Fibroblast of the aortic adventitia (primary cell): ENCODE data around the gene TNRC6C. TPM values are rescaled to one million over a fixed set of nuclear protein-coding genes. Genes with fewer than 3 reads are reported as not detected.

Experiments
- DNase-seq: peaks from one replicate; pipeline ENCODE4 v3.0.0-alpha.2; 2010; ENCODE audit warnings: low read depth
- H3K4me3 ChIP-seq: 2 replicates; pipeline ENCODE4 v1.5.1; 2011; ENCODE audit warnings: low read depth, mild to moderate bottlenecking, control low read depth, low read length, moderate library complexity
- total RNA-seq: library from RNA; depleted of rRNA; stranded (reverse); fragments of >200 nt; gene quantifications from 2 replicates; pipeline ENCODE4 v1.2.3, GENCODE V29; 2012; ENCODE audit warnings: low replicate concordance
- TF ChIP-seq, protein P1 (sequence below): IDR thresholded peaks from 2 replicates; pipeline ENCODE4 v1.5.1; 2011; ENCODE audit warnings: mild to moderate bottlenecking, low read length, control low read depth, inconsistent platforms; ENCODE audit not compliant: insufficient read depth

TNRC6C gene
- total RNA-seq, 1 donor: 10.3 TPM

DNA sequence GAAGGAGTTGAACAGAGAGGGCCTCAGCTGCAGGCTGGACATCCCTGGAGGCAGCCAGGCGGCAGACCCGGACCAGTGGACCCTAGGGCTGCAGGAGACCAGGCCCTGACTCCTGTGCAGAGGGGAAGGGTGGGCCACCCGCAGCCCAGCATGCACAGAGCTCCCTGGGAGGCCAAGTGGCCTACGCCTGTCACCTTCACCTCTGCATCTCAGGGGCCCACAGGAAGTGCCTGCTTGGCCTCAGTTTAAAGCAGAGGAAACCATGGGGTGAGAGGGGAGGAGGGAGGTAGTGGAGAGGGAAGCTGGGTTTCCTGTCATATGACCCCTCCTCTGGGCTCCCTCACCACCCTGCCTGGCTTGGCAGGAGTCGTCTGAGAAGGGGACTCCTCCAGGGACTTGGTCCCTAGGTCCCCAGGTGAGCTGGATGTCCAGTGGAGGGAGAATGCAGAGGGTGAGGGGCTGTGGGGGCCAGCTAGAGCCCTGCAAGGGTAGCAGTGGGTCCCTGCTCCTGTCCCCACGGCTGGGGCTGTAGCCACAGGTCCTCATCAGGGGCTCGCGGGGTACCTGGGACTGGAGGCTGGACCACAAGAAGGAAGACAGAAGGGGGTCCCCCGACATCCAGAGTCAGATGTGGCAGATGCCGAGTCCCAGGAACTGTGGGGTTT lies 172.1 kb downstream of the TNRC6C start, which contains the start of gene TMC8:
Gene TMC8, plus strand, starts transcription at position 335 of the 665 bp plus-strand sequence. CDS start 818 bp downstream, outside the sequence.
- DNase-seq: no peak
- no peak within 1 kb of the TSS for H3K4me3 ChIP-seq
- TF ChIP-seq, protein P1, sequence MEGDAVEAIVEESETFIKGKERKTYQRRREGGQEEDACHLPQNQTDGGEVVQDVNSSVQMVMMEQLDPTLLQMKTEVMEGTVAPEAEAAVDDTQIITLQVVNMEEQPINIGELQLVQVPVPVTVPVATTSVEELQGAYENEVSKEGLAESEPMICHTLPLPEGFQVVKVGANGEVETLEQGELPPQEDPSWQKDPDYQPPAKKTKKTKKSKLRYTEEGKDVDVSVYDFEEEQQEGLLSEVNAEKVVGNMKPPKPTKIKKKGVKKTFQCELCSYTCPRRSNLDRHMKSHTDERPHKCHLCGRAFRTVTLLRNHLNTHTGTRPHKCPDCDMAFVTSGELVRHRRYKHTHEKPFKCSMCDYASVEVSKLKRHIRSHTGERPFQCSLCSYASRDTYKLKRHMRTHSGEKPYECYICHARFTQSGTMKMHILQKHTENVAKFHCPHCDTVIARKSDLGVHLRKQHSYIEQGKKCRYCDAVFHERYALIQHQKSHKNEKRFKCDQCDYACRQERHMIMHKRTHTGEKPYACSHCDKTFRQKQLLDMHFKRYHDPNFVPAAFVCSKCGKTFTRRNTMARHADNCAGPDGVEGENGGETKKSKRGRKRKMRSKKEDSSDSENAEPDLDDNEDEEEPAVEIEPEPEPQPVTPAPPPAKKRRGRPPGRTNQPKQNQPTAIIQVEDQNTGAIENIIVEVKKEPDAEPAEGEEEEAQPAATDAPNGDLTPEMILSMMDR: no peak

DNA sequence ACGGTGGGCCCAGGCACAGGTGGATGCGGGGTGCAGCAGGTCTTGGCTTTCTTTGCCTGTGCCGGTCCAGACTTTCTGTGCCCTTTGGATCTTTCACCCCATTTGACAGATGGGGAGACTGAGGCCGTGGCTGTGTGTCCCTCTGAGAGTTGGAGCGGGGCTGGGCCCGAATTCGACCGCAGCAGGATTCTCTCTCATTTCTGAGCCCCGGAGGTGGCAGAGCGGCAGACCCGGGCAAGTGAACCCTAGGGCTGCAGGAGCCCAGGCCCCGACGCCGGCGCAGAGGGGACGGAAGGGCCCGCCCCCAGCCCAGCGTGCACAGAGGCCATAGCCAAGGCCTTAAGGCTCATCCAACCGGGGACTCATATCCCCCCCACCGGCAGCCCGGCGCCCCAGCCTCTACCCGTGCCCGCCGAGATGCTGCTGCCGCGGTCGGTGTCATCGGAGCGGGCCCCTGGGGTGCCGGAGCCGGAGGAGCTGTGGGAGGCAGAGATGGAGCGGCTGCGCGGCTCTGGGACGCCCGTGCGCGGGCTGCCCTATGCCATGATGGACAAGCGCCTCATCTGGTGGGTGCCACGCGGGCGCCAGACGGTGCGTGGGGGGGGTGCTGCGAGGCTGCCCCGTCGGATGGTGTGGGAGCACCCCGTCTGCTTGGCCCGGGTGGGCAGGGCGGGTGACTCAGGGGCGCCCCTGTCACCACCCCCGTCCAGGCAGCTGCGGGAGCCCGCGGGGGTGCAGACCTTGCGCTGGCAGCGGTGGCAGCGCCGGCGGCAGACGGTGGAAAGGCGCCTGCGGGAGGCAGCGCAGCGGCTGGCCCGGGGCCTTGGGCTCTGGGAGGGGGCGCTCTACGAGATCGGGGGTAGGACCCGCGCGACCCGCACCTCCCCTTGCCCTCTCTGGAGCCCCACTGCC lies 172.9 kb downstream of the TNRC6C start:
- H3K4me3 ChIP-seq: no peak overlapping the region
- TF ChIP-seq, protein P1: no peak
- DNase-seq: no peak

DNA sequence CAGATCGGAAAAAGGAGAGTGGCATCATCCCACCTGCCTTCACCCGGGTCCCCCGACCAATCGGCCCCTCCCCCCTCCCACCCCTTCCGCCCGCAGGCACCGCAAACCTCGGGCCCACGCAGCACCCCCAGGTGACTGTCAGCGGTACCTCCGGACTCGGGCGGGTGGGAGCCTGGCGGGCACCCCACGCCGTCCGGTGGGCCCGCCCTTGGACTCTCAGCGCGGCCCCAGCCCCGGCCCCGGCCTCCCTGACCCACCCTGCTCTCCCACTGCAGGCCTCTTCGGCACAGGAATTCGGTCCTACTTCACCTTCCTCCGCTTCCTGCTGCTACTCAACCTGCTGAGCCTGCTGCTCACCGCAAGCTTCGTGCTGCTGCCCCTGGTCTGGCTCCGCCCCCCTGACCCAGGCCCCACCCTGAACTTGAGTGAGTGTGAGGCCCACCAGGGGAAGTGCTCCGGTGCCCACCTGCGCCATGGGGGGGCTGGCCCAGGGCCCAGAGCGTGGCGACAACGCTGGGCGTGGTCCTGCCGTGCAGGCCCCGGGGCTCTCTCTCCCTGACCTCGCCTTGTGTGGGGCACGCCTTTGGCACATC lies 173.7 kb downstream of the TNRC6C start:
- TF ChIP-seq, protein P1: no peak
- no peak for DNase-seq
- H3K4me3 ChIP-seq: no peak overlapping the region

DNA sequence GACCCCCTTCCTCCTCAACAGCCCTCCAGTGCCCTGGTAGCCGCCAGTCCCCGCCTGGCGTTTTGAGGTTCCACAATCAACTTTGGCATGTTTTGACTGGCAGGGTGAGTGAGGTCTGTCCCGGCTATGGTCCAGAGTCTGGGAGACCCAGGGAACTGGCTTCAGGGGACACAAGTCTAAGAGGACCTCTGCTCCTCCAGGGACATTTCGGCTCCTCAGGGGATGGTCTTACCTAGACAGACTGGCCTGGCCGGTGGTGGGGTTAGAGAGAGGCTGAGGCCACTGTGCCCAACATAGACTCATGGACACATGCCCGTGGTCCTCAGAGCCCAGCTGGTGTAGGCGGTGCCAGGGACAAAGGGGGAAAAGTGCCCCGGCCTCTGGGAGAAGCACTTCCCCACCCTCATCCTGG lies 174.3 kb downstream of the TNRC6C start:
- H3K4me3 ChIP-seq: no peak overlapping the region
- DNase-seq: no peak
- TF ChIP-seq, protein P1: no peak

DNA sequence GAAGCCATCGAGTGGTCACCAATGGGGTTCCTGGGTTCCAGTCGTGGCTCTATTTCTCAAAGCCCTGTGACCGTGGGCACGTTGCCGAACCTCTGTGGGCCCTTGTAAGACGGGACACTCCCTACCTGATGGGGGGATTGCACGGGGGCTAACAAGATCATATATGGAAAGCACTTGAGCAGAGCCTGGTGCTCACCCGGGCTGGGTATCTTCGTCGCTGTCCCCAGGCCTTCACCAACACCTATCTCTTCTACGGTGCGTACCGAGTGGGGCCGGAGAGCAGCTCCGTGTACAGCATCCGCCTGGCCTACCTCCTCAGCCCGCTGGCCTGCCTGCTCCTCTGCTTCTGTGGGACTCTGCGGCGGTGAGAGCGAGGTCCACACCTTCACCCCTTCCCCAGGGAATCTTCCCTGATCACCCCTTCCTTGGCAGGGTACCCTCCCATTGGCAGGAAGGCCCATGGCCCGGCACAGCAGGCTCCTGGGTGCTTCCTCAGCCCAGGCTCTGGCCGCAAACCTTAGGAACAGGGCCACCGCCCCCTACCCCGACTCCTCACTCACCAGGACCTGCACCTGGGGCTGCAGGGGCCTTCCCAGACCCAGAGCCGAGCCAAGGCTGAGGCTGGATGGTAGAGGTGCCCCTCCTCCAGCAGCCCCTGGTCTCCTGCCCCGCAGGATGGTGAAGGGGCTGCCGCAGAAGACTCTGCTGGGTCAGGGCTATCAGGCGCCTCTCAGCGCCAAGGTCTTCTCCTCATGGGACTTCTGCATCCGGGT lies 174.9 kb downstream of the TNRC6C start:
- TF ChIP-seq, protein P1: no peak
- H3K4me3 ChIP-seq: no peak overlapping the region
- DNase-seq: no peak
